GM21515 (cell line): ENCODE results near the gene CSK.

ENCODE experiments used
- ATAC-seq: cut with Tn5 transposase; IDR thresholded peaks from one replicate; pipeline ENCODE4 v1.9.1; 2021; ENCODE audit not compliant: unreplicated experiment

The CSK gene

GRCh38 chr15:74787251-74788041 lies 5.6 kb downstream of the CSK start:
- peak; percentile 38 for ATAC-seq

- ATAC-seq = no peak
Measured at GRCh38 chr15:74788042-74788682, 6.3 kb downstream of the CSK start.

GRCh38 chr15:74788683-74789151 lies 6.8 kb downstream of the CSK start:
- peak; percentile 27 for ATAC-seq

- no peak for ATAC-seq
Measured at GRCh38 chr15:74789171-74789631, 7.3 kb downstream of the CSK start.

GRCh38 chr15:74789741-74790079 lies 7.8 kb downstream of the CSK start:
- no peak for ATAC-seq

GRCh38 chr15:74790080-74790916 lies 8.4 kb downstream of the CSK start:
- no peak for ATAC-seq

- no peak for ATAC-seq
Measured at GRCh38 chr15:74791007-74791406, 9.1 kb downstream of the CSK start.

- no peak for ATAC-seq
Measured at GRCh38 chr15:74791667-74792066, 9.8 kb downstream of the CSK start.

- no peak for ATAC-seq
Measured at GRCh38 chr15:74792227-74793016, 10.5 kb downstream of the CSK start.

GRCh38 chr15:74793135-74794028 lies 11.5 kb downstream of the CSK start:
- ATAC-seq = no peak

GRCh38 chr15:74794248-74794969 lies 12.5 kb downstream of the CSK start:
- no peak for ATAC-seq

- ATAC-seq = no peak
Measured at GRCh38 chr15:74794970-74795349, 13.1 kb downstream of the CSK start.

GRCh38 chr15:74795966-74796625 lies 14.2 kb downstream of the CSK start:
- no peak for ATAC-seq

- ATAC-seq = no peak
Measured at GRCh38 chr15:74798388-74799254, 16.7 kb downstream of the CSK start.

GRCh38 chr15:74799255-74799855 lies 17.5 kb downstream of the CSK start:
- no peak for ATAC-seq

GRCh38 chr15:74799856-74800558 lies 18.1 kb downstream of the CSK start:
- peak; percentile 59 for ATAC-seq
